Measurements from ENCODE around the gene KCNJ6.
"Not testable (repeated sequence)": the region's sequence is repeated elsewhere in the genome, so short reads cannot be mapped to it uniquely, and the experiment has no call there.

Gene KCNJ6

GRCh38 chr21:37765221-37765900, 150.9 kb downstream of the KCNJ6 start:
- DNase-seq: no peak

GRCh38 chr21:37764691-37765090, 151.6 kb downstream of the KCNJ6 start:
- DNase-seq: no peak

GRCh38 chr21:37763298-37763697, 153.0 kb downstream of the KCNJ6 start:
- no peak for DNase-seq

- no peak for DNase-seq
Measured at GRCh38 chr21:37762606-37763005, 153.7 kb downstream of the KCNJ6 start.

- not testable (repeated sequence) for DNase-seq
Measured at GRCh38 chr21:37761406-37761805, 154.9 kb downstream of the KCNJ6 start.

GRCh38 chr21:37759777-37760176, 156.5 kb downstream of the KCNJ6 start:
- DNase-seq: no peak

- peak; percentile 15 to 19 for DNase-seq
Measured at GRCh38 chr21:37758982-37759381, 157.3 kb downstream of the KCNJ6 start.

- DNase-seq: no peak
Measured at GRCh38 chr21:37757606-37758376, 158.5 kb downstream of the KCNJ6 start.

GRCh38 chr21:37753122-37753599, 163.1 kb downstream of the KCNJ6 start:
- DNase-seq: no peak

- no peak for DNase-seq
Measured at GRCh38 chr21:37751268-37751975, 164.8 kb downstream of the KCNJ6 start.

- DNase-seq: no peak
Measured at GRCh38 chr21:37749132-37749531, 167.1 kb downstream of the KCNJ6 start.

- no peak for DNase-seq
Measured at GRCh38 chr21:37748351-37748750, 167.9 kb downstream of the KCNJ6 start.

GRCh38 chr21:37746849-37747248, 169.4 kb downstream of the KCNJ6 start:
- DNase-seq: no peak

GRCh38 chr21:37744551-37744950, 171.7 kb downstream of the KCNJ6 start:
- no peak for DNase-seq

- DNase-seq: no peak
Measured at GRCh38 chr21:37742532-37742931, 173.7 kb downstream of the KCNJ6 start.

GRCh38 chr21:37742115-37742514, 174.1 kb downstream of the KCNJ6 start:
- DNase-seq: no peak

GRCh38 chr21:37737996-37738395, 178.3 kb downstream of the KCNJ6 start:
- no peak for DNase-seq

GRCh38 chr21:37737507-37737906, 178.8 kb downstream of the KCNJ6 start:
- DNase-seq: no peak

- DNase-seq: no peak
Measured at GRCh38 chr21:37734846-37735245, 181.4 kb downstream of the KCNJ6 start.

- DNase-seq: no peak
Measured at GRCh38 chr21:37732927-37733326, 183.3 kb downstream of the KCNJ6 start.

GRCh38 chr21:37724201-37724600, 192.1 kb downstream of the KCNJ6 start:
- DNase-seq: no peak

GRCh38 chr21:37717534-37717933, 198.7 kb downstream of the KCNJ6 start:
- no peak for DNase-seq

GRCh38 chr21:37712569-37712934, 203.7 kb downstream of the KCNJ6 start:
- DNase-seq: not testable (repeated sequence)

Measured in activated CD4-positive, alpha-beta T cell treated with anti-CD3 and anti-CD28 coated beads, Interleukin-2, amount 50 U/mL, for 48 hours (primary cell).